GM12878 (cell line): ENCODE results near the gene MARS1. TPM values are rescaled to one million over a fixed set of nuclear protein-coding genes. Genes with fewer than 3 reads are reported as not detected.
A peak's percentile ranks its signal among the peaks of the same experiment; 100 is the strongest.

Experiments used
- ATAC-seq: fragments of 200-7000 bp; cut with Tn5 transposase; 3 replicates; pipeline ENCODE4 v1.9.1; 2020; ENCODE audit warnings: mild to moderate bottlenecking, moderate library complexity
- BruUV-seq: library from RNA; stranded (reverse); fragments of 400-500 nt; replicated peaks from 2 replicates; lab custom pipeline; 2021; lab: Mats Ljungman, UMichigan
- CTCF ChIA-PET: fragments of 300-600 bp; sonication (Branson Sonifier 250); formaldehyde crosslinking; extraction: SDS; loops from one replicate; lab custom pipeline; 2021; ENCODE audit warnings: inconsistent platforms; lab: Yijun Ruan, JAX
- POLR2A ChIA-PET: fragments of 350-600 bp; formaldehyde crosslinking; extraction: SDS; loops from one replicate; lab custom pipeline; 2021; ENCODE audit warnings: inconsistent platforms; lab: Charles Lee
- RAD21 ChIA-PET: fragments of 300-600 bp; sonication (Branson Sonifier 250); formaldehyde crosslinking; loops from one replicate; lab custom pipeline; 2023; ENCODE audit warnings: antibody characterized with exemption; ENCODE audit not compliant: unreplicated experiment; lab: Charles Lee
- SMC1A ChIA-PET: fragments of 300-600 bp; sonication (Branson Sonifier 250); formaldehyde crosslinking; loops from one replicate; lab custom pipeline; 2023; ENCODE audit not compliant: unreplicated experiment, uncharacterized antibody; lab: Charles Lee
- DNase-seq: peaks from one replicate; pipeline ENCODE4 v3.0.0-alpha.2; 2011; ENCODE audit warnings: low read depth, low spot score
- FAIRE-seq: peaks from 3 replicates; lab custom pipeline; 2011; peaks lifted over from hg19 to GRCh38; lab: Jason Lieb, UNC
- H2AFZ ChIP-seq: 2 replicates; pipeline ENCODE4 v1.6.0; 2011; ENCODE audit warnings: low read depth, low read length, control low read depth; ENCODE audit not compliant: control insufficient read depth
- H3K27ac ChIP-seq: 2 replicates; pipeline ENCODE4 v1.5.1; 2011; ENCODE audit warnings: control low read depth; ENCODE audit not compliant: control insufficient read depth, insufficient read depth
- H3K27me3 ChIP-seq, 2 experiments: replicated peaks in 1 of 2; 2 replicates each; pipeline versions ENCODE4 v1.6.0 to v1.6.1; 2011; ENCODE audit warnings: low read length in 1 of 2; ENCODE audit not compliant: control insufficient read depth in 2 of 2, insufficient read depth in 2 of 2
- H3K36me3 ChIP-seq, 2 experiments: 2 replicates each; pipeline ENCODE4 v1.5.1; 2011; ENCODE audit warnings: low read length in 1 of 2; ENCODE audit not compliant: control insufficient read depth in 2 of 2, insufficient read depth in 2 of 2
- H3K4me1 ChIP-seq: 2 replicates; pipeline ENCODE4 v1.6.1; 2011; ENCODE audit warnings: mild to moderate bottlenecking, low read length, moderate library complexity, mixed read lengths; ENCODE audit not compliant: control insufficient read depth, insufficient read depth
- H3K4me2 ChIP-seq: 2 replicates; pipeline ENCODE4 v1.6.0; 2011; ENCODE audit warnings: control low read depth; ENCODE audit not compliant: control insufficient read depth, insufficient read depth
- H3K4me3 ChIP-seq: fragments of 200-600 bp; sonication (generic); 2 replicates; pipeline ENCODE4 v1.5.1; 2016
- H3K79me2 ChIP-seq: 2 replicates; pipeline ENCODE4 v1.6.0; 2011; ENCODE audit warnings: low read length; ENCODE audit not compliant: control insufficient read depth, insufficient read depth
- H3K9ac ChIP-seq: 2 replicates; pipeline ENCODE4 v1.8.0; 2011; ENCODE audit warnings: low read length, control low read depth, mixed read lengths; ENCODE audit not compliant: control insufficient read depth, insufficient read depth
- H3K9me3 ChIP-seq: replicated peaks from 3 replicates; pipeline ENCODE4 v1.5.1; 2011; ENCODE audit warnings: mild to moderate bottlenecking, low read length; ENCODE audit not compliant: control insufficient read depth, insufficient read depth
- H4K20me1 ChIP-seq: 2 replicates; pipeline ENCODE4 v1.6.0; 2011; ENCODE audit not compliant: control insufficient read depth, insufficient read depth
- ATF7 ChIP-seq: fragments of 450-650 bp; IDR thresholded peaks from 2 replicates; pipeline ENCODE4 v1.6.1; 2016; ENCODE audit warnings: low read depth, mild to moderate bottlenecking
- CBX5 ChIP-seq: sonication (generic); IDR thresholded peaks from 2 replicates; pipeline ENCODE4 v1.6.1; 2016; ENCODE audit warnings: low read depth, moderate library complexity, mild to moderate bottlenecking, inconsistent platforms
- CREM ChIP-seq: IDR thresholded peaks from 2 replicates; pipeline ENCODE4 v1.6.1; 2014; ENCODE audit warnings: antibody characterized with exemption, low read depth
- EP300 ChIP-seq, 2 experiments: fragments of 150-350 bp in 1 of 2; IDR thresholded peaks; 2 replicates each; pipeline ENCODE4 v1.6.1; 2011 to 2012; ENCODE audit warnings: low read depth in 2 of 2, low read length in 2 of 2, borderline replicate concordance in 1 of 2, improper control_type of control experiment in 1 of 2, inconsistent platforms in 1 of 2; ENCODE audit not compliant: control insufficient read depth in 1 of 2
- HCFC1 ChIP-seq: fragments of 150-350 bp; IDR thresholded peaks from 2 replicates; pipeline ENCODE4 v1.6.1; 2014; ENCODE audit warnings: low read length
- IKZF1 ChIP-seq: fragments of 450-650 bp; conservative IDR thresholded peaks from 2 replicates; pipeline ENCODE4 v1.6.1; 2017; ENCODE audit warnings: antibody characterized with exemption, mild to moderate bottlenecking
- JUNB ChIP-seq: IDR thresholded peaks from 2 replicates; pipeline ENCODE4 v1.6.1; 2016; ENCODE audit warnings: antibody characterized with exemption, mild to moderate bottlenecking
- MEF2B ChIP-seq: fragments of 450-650 bp; IDR thresholded peaks from 2 replicates; pipeline ENCODE4 v1.6.1; 2018; ENCODE audit warnings: mild to moderate bottlenecking, moderate library complexity; ENCODE audit not compliant: partially characterized antibody, poor library complexity, severe bottlenecking
- MTA2 ChIP-seq: fragments of 450-650 bp; IDR thresholded peaks from 2 replicates; pipeline ENCODE4 v1.6.1; 2016; ENCODE audit warnings: low read depth, mild to moderate bottlenecking, moderate library complexity
- MYC ChIP-seq: IDR thresholded peaks from 2 replicates; pipeline ENCODE4 v1.6.1; 2011; ENCODE audit warnings: mild to moderate bottlenecking, low read length, moderate library complexity, inconsistent platforms; ENCODE audit not compliant: insufficient read depth, insufficient replicate concordance, insufficient read length, severe bottlenecking
- PML ChIP-seq: IDR thresholded peaks from 2 replicates; pipeline ENCODE4 v1.6.1; 2012; ENCODE audit warnings: low read length, inconsistent platforms
- TARDBP ChIP-seq: IDR thresholded peaks from 2 replicates; pipeline ENCODE4 v1.6.1; 2016; ENCODE audit warnings: borderline replicate concordance
- WRNIP1 ChIP-seq: IDR thresholded peaks from 2 replicates; pipeline ENCODE4 v1.6.1; 2011; ENCODE audit warnings: low read depth, low read length, improper control_type of control experiment, borderline replicate concordance
- ZBED1 ChIP-seq: IDR thresholded peaks from 2 replicates; pipeline ENCODE4 v1.6.1; 2016; ENCODE audit warnings: borderline replicate concordance
- in situ Hi-C: fragments of 300-500 bp; cut with MboI; formaldehyde crosslinking; loops from 9 replicates; pipeline ENCODE4 v1.14.3; 2018; ENCODE audit warnings: mixed read lengths
- intact Hi-C: fragments of 100-400 bp; cut with micrococcal nuclease; formaldehyde crosslinking; loops from one replicate; pipeline ENCODE4 v1.14.2; 2022; ENCODE audit not compliant: unreplicated experiment
- polyA plus RNA-seq, 11 experiments: library from polyadenylated mRNA; depleted of rRNA in 4 of 11; unstranded in 6 of 11; stranded (reverse) in 5 of 11; fragments of >200 nt; fragmentation: Nextera tagmentation in 4 of 11; fragmentation: Illumina TruSeq in 1 of 11; extraction: Ambion mirVana in 4 of 11; extraction: Trizol in 1 of 11; gene quantifications; 1 replicate in 1 of 11; 2 replicates in 10 of 11; pipeline versions ENCODE4 v1.2.1 to v1.2.3, GENCODE V29; 2011 to 2016; ENCODE audit warnings: inconsistent platforms in 2 of 11, missing spikeins in 2 of 11, low read depth in 1 of 11
- total RNA-seq, 4 experiments: library from RNA; depleted of rRNA in 3 of 4; stranded (reverse); fragments of >200 nt in 3 of 4; fragmentation: Illumina TruSeq in 1 of 4; extraction: Trizol in 1 of 4; gene quantifications; 2 replicates each; pipeline versions ENCODE4 v1.2.1 to v1.2.3, GENCODE V29; 2013 to 2021
- TF ChIP-seq, protein P1 (sequence below): IDR thresholded peaks from 2 replicates; pipeline ENCODE4 v1.6.1; 2011; ENCODE audit warnings: borderline replicate concordance, low read depth, mild to moderate bottlenecking, moderate library complexity, mixed read lengths, low read length; ENCODE audit not compliant: insufficient read depth; ENCODE audit errors: extremely low read length
- TF ChIP-seq, protein P2 (sequence below): fragments of 450-650 bp; formaldehyde crosslinking; IDR thresholded peaks from 2 replicates; pipeline ENCODE4 v1.4.0; 2022; ENCODE audit warnings: mild to moderate bottlenecking, moderate library complexity
- TF ChIP-seq, protein P3 (sequence below): fragments of 450-650 bp; IDR thresholded peaks from 2 replicates; pipeline ENCODE4 v1.6.1; 2017; ENCODE audit warnings: mild to moderate bottlenecking, moderate library complexity

The MARS1 gene
- total and polyA plus RNA-seq, 10 of the 15 experiments (the other 5 are each of a cell fraction or from before 2014, with no cell fraction given), result 72.3 to 270 (median 153) TPM

DNA sequence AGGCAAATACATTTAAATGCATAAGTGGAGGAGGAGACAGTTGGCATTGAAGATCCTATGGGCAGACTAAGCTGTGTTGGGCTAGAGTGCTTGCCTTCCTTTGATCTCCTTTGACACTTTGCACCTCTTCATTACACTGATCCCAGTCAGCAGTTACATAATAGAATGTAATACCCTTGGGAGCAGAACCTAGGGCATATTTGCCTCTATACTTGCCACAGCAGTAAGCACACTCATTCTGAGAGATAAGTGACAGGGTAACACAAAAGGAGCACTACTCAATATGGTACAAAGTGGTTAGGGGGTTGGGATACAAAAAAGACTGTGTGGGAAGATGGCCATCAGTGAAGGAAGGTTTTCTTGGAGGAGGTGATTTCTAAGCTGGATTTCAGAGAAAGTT, 9.0 kb downstream of the MARS1 start:
- ChIA-PET RAD21 (no interaction called here), CTCF (interaction anchor here (0.6 to 1.6 kb wide), 2 partner anchors 10 to 79 kb away, joined by 3 read pairs; no protein-coding TSS in a partner anchor), SMC1A (interaction anchor here (0.7 kb wide), 1 partner anchor 18 kb away, joined by 6 read pairs; no protein-coding TSS in a partner anchor), POLR2A (interaction anchor here (0.6 to 1.7 kb wide), 3 partner anchors 19 to 93 kb away, joined by 3 to 4 read pairs (median 3); no protein-coding TSS in a partner anchor)
- intact Hi-C loops, result no loop called here
- Histone ChIP-seq H3K4me2 (no peak overlapping the region), H3K4me3 (no peak overlapping the region), H3K27ac (no peak overlapping the region), H3K79me2 (no peaks in the 10 kb centered on the region), H3K9me3 (no peaks in the 10 kb centered on the region), H3K36me3 (peaks cover 8 to 23% of the 10 kb centered on the region in 2 experiments), H2AFZ (no peak overlapping the region), H3K9ac (no peak overlapping the region), H4K20me1 (no peaks in the 10 kb centered on the region), H3K4me1 (no peaks in the 10 kb centered on the region), H3K27me3 (no peaks in the 10 kb centered on the region)
- ATAC-seq (peak; percentile 80), DNase-seq (no peak), FAIRE-seq (no peak)
- in situ Hi-C loops, result no loop called here
- BruUV-seq, result no TSS peak
- TF ChIP-seq ZBED1, result no peak
- 0 out of 2 replicates have a peak, but pooled peaks have one; percentile 17 for TF ChIP-seq PML
- TF ChIP-seq MYC, result no peak
- TF ChIP-seq ATF7, result peak; percentile 50; the same call in 1 of the 2 replicates
- TF ChIP-seq MEF2B, result peak; percentile 77
- peak in 1 of 2 experiments; percentile 43; a peak in 1 of 4 replicates for TF ChIP-seq EP300 (IDR thresholded peaks at IDR 0.05; ENCODE audit: borderline replicate concordance in 1 of 2, control insufficient read depth in 1 of 2, low read depth in 2 of 2, low read length in 2 of 2)
- TF ChIP-seq MTA2, result peak; percentile 13; the same call in 1 of the 2 replicates
- peak; percentile 35; the same call in 1 of the 2 replicates for TF ChIP-seq IKZF1
- TF ChIP-seq, protein P1, sequence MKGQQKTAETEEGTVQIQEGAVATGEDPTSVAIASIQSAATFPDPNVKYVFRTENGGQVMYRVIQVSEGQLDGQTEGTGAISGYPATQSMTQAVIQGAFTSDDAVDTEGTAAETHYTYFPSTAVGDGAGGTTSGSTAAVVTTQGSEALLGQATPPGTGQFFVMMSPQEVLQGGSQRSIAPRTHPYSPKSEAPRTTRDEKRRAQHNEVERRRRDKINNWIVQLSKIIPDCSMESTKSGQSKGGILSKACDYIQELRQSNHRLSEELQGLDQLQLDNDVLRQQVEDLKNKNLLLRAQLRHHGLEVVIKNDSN, result no peak
- TF ChIP-seq CBX5, result no peak
- no peak for TF ChIP-seq TARDBP
- no peak for TF ChIP-seq CREM
- TF ChIP-seq, protein P2, sequence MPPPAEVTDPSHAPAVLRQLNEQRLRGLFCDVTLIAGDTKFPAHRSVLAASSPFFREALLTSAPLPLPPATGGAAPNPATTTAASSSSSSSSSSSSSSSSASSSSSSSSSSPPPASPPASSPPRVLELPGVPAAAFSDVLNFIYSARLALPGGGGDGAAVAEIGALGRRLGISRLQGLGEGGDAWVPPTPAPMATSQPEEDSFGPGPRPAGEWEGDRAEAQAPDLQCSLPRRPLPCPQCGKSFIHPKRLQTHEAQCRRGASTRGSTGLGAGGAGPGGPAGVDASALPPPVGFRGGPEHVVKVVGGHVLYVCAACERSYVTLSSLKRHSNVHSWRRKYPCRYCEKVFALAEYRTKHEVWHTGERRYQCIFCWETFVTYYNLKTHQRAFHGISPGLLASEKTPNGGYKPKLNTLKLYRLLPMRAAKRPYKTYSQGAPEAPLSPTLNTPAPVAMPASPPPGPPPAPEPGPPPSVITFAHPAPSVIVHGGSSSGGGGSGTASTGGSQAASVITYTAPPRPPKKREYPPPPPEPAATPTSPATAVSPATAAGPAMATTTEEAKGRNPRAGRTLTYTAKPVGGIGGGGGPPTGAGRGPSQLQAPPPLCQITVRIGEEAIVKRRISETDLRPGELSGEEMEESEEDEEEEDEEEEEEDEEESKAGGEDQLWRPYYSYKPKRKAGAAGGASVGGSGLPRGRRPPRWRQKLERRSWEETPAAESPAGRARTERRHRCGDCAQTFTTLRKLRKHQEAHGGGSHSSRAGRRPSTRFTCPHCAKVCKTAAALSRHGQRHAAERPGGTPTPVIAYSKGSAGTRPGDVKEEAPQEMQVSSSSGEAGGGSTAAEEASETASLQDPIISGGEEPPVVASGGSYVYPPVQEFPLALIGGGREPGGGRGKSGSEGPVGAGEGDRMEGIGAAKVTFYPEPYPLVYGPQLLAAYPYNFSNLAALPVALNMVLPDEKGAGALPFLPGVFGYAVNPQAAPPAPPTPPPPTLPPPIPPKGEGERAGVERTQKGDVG (CRISPR knock-in tag), result no peak
- TF ChIP-seq, protein P3, sequence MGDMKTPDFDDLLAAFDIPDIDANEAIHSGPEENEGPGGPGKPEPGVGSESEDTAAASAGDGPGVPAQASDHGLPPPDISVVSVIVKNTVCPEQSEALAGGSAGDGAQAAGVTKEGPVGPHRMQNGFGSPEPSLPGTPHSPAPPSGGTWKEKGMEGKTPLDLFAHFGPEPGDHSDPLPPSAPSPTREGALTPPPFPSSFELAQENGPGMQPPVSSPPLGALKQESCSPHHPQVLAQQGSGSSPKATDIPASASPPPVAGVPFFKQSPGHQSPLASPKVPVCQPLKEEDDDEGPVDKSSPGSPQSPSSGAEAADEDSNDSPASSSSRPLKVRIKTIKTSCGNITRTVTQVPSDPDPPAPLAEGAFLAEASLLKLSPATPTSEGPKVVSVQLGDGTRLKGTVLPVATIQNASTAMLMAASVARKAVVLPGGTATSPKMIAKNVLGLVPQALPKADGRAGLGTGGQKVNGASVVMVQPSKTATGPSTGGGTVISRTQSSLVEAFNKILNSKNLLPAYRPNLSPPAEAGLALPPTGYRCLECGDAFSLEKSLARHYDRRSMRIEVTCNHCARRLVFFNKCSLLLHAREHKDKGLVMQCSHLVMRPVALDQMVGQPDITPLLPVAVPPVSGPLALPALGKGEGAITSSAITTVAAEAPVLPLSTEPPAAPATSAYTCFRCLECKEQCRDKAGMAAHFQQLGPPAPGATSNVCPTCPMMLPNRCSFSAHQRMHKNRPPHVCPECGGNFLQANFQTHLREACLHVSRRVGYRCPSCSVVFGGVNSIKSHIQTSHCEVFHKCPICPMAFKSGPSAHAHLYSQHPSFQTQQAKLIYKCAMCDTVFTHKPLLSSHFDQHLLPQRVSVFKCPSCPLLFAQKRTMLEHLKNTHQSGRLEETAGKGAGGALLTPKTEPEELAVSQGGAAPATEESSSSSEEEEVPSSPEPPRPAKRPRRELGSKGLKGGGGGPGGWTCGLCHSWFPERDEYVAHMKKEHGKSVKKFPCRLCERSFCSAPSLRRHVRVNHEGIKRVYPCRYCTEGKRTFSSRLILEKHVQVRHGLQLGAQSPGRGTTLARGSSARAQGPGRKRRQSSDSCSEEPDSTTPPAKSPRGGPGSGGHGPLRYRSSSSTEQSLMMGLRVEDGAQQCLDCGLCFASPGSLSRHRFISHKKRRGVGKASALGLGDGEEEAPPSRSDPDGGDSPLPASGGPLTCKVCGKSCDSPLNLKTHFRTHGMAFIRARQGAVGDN, result no peak
- TF ChIP-seq HCFC1, result no peak
- TF ChIP-seq WRNIP1, result no peak
- 0 out of 2 replicates have a peak, but pooled peaks have one; percentile 8 for TF ChIP-seq JUNB
